A172 (cell line): ENCODE results near the gene SLCO2A1. TPM values are rescaled to one million over a fixed set of nuclear protein-coding genes. Genes with fewer than 3 reads are reported as not detected.

Source experiments
- DNase-seq: peaks from one replicate; pipeline ENCODE4 v3.0.0-alpha.2; 2015; ENCODE audit warnings: low spot score
- total RNA-seq: library from RNA; depleted of rRNA; stranded (reverse); fragments of >200 nt; shearing (Covaris generic); gene quantifications from 2 replicates; pipeline ENCODE4 v1.2.3, GENCODE V29; 2014

SLCO2A1 gene
- total RNA-seq, 1 experiment from 2014 or later = not detected

DNA sequence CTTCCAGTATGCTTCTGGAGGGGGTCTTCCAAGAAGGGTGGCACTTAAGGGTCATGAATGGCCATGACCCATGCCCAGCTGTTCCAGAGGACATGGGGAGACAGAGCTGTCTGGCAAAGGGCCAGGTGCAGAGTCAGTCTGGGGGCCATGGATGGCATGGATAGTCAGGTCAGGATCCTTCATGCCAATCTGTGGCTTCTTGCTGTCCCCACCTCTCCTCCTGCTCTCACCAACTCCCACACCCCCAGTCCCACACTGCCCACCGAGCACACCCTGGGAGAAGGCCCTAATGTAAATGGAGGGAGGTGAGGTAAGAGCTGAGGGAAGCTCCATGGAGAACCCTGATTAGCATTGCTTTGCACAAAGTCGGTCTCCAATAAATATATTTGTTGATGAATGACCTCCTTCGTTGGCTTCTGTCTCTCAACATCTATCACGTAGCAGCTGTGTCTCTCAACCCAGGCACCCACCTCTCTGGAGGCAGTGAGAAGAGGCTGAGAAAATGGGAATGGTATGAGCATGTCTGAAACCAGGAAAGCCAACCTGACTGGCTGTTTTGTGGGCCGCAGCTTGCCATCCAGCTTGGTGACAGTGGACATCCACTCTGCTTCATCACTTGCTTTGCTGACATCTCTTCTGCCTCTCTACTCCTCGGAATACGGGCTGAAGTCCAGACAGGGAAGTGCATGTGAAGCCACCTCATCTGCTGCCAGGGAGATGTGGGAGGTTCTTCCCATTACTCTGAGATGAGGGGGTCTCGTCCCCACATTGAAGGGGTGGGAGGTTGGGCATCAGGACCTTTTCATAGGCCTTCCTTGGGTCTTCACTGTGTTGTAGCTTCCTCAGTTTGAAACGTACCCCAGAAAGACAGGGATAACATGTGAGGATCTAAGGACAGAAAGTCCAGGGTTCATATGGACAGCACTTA, 96.4 kb downstream of the SLCO2A1 start:
- no peak for DNase-seq

DNA sequence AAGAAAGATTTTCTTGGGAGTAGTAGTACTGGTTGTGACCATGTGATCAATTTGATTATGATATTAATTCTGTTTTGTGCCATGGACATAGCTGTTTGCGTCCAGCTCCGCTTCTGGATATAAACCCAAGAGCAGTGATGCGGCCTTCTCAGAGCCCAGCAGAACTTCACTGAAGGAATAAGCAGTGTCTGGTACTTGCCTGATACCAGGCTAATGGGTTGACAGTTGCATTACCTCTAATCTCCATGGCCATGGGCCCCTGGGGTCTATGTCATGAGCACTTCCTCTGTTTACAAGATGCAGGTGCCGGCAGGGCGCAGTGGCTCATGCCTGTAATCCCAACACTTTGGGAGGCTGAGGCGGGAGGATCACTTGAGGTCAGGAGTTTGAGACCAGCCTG, 97.7 kb downstream of the SLCO2A1 start:
- DNase-seq = no peak

DNA sequence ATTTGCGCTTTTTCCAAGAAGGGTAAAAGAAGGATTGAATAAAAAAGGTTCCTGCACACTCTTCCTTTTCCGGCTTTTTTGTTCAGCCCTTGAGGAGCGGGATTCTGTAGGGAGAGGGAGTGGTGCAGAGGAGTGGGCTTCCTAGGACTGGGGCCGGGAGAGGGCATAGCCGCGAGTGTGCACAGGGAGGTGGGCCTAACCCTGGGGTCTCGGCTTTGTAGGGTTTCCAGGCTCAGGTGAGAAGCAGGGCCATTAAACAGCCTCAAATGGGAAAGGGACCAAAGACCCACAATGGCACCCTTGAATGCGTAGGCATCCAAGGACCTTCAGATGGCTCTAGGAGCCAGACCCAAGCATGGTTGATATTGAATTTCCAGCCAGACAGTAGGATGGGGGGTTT, 98.6 kb downstream of the SLCO2A1 start:
- no peak for DNase-seq

DNA sequence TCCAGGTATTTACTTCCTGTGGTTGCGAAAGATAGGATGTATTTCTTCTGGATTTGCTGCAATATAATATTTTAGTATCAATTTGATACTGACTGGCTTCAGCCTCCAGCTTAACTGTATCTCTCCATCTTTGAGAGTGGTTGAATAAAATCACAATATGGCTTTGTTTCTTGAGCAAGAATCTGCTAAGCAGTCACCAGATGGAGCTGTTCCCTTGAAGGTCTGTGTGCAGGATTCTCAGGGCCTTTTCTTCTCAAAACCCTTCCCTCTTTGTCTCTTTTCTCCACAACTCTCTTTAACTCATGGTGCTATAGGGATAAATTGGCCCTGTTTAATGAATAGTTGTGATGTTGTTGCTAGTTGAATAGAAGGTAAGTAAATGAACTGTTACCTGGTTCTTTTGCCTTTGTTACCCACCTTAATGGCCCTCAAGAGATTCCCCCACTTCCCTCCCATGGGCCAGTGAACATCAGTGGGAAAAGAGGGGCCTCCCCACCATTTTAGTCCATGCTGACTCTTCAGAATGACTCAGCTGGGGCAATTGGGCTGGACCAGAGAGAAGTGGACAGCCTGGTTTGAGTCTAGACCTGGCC, 99.3 kb downstream of the SLCO2A1 start:
- DNase-seq = peak; percentile 79

DNA sequence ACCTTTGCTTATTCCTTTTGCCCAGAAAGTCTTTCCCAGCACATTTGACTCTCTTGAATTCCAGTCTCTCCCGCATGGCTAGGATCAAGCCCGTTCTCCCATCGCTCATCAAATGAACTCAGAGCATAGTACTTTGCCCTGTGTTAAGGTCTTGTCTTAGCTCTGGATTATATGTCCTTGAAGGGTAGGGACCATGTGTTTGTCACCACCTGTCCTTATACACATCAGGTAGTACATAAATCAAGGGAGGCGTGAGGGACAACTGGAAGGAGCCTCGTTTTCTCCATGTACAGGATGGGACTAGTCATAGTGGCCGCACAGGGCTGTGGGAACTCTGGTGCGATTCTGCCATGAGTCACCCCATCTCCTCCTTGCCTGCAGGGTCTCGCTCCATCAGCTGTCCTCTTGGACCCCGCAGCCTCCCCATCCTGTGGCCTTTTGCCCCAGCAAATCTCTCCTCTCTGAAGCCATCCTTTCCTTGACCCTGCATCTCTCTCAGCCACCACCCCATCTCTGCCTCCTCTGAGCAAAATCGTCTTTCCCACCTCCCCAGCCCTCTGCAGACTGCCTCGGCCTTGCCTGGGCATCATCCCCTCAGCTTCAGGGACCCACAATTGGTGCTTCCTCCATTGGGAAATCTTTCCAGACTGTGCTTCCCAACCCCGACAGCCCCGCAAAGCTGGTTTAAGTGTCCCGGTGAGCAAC, 100.7 kb downstream of the SLCO2A1 start:
- peak; percentile 14 for DNase-seq

DNA sequence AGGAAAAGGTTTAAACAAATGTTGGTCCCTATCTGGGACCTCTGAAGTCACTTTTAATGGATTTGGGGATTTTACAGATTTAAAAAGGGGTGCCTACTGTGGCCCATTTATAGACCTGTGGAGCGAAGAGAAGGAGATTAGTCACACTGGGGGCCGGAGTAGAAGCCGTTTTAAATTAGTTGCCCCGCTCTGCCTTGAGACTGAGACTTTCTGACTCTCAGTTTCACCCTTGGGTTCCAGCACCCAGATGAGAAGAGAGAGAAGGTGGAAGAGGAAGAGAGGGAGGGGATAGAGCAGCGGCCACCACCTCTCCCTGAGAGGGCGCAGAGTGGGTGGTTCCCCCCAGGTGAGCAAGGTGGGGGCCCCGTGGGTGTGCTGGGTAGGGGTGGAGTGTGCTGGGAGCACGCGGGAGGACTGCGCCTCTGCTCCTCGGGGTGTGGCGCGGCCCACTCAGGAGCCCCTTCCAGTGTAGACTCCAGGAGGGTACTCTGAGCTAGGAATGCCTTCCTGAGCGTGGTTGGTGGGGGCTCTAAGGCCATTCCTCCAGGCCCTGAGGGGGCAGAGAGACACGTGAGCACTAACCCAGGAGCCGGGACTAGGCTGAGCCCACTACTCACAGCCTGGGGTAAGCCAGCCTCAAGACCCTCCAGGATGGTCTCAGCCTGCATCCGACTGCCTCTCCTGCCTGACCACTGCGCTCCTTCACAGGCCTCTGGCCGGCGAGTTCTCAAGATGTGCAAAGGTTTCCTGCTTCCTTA, 101.4 kb downstream of the SLCO2A1 start:
- no peak for DNase-seq

DNA sequence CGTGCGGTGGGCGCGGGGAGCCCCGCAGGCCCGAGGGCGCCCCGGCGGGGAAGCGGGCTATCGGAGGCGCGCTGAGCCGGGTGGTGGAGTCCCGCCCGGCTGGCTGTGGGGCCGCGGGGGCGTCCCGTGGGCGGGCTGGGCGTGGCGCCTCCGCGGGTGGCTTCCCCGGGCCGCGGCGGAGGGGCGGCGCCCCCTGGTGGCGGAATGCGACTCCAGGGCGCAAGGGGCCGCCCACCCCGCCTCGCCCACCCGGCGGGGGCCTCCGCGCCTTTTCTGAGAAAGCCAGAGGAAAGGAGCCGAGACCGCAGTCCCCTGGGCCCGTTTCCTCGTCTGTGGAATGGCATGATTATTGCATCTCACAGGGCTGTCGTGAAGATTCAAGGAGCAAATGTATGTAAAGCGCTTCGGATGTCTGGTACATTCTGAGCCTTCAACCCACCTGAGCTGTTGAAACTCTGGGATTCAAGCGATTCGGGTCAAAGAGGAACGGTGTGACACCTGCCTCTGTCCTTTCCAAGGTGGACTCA, 102.1 kb downstream of the SLCO2A1 start:
- no peak for DNase-seq

DNA sequence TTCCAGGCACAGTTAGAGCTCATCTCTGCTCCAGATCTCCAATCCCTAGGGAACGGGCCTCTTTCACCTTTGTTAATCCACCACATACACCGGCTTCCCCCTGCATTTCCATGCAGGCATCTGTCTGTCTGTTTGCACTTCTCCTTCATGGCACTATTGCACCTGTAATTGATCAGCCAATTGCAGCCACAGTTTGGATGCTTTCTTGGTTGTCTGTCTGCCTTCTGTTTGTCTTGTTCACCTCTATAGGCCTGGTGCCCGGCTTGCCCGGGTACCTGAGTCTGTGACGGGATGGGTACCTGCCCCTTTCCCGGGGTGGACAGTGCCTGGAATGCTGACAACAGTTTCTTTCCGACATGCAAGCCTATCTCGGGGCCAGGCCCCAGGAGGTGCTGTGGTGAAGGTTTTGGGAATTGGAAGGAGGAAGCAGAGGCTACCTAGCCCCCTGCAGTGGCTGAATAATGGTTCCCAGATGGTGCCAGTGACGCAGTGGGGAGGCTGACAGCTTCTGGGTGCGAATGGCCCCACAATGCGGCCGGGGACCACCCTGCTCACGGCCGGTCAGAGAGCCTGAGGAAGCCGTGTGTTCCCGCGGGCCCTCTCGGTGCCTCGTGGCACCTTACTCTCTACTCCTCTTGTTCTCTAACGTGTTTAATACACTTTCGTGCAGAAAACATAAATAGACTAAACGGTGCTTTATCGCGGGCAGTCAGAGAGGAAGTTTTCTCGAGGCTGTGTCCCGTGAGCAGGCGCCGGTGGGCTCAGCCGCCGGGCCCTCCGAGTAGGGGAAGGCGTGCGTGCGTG, 102.8 kb downstream of the SLCO2A1 start:
- no peak for DNase-seq

DNA sequence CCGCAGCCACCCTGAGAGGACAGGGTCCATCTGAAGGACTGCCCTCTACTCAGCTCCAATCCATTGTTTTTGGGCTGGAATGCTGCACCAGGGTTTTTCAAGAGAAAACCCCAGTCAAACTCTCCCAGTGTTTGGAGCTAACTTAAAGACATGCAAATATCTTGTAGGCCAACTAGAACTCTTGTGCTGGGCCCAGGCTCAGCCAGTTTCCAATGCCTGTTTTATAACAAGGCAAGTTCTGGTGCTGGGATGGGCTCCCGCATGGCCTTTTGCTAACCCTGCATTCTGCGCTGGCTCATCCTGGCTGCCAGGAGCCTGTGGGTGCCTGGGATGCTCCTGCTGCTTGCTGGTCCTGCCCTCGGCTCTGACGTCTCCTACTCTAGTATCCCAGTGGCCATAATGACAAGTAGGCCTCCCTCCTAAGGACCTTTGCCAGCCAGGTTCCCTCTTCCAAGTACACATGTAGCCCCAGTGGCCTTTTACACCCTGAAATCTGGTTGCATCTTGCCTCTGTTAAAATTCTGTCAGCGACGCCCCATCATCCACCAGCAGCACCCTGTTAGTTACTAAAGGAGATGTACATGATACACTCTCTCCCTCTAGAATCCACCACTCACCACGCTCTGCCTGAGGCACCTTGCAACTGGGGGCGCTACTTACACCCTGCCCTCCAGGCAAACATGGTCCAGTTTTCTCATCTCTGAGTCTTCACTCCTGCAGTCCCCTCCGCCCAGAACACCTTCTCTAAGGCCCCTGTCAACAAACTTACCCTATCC, 103.6 kb downstream of the SLCO2A1 start:
- no peak for DNase-seq

DNA sequence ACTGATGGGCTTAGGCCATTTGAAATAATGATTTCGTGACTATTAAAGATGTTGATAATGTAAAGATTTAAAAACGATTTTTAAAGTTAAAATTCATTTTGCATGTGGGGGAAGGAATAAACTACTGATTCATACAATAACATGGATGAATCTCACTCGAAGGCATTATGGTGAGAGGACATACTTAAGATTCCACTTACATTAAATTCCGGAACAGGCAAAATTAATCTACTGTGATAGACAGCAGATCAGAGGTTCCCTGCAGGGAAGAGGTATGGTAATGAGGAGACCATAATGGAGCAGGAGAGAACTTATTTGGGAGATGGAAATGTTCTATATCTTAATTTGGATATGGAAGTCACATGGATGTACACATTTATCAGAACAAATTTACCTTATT, 105.7 kb downstream of the SLCO2A1 start:
- DNase-seq = no peak

DNA sequence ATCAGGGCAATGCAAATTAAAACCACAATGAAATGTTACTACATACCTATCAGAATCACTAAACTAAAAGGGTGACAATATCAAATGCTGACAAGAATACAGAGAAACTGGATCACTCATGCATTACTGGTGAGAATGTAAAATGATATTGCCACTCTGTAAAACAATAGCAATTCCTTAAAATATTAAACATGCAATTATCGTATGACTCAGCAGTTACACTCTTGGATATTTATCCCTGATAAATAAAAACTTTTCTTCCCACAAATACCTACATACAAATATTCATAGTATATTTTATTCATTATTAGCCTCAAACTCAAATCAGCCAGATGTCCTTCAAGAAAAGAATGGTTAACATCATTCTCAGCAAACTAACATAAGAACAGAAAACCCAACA, 108.1 kb downstream of the SLCO2A1 start:
- DNase-seq = no peak

DNA sequence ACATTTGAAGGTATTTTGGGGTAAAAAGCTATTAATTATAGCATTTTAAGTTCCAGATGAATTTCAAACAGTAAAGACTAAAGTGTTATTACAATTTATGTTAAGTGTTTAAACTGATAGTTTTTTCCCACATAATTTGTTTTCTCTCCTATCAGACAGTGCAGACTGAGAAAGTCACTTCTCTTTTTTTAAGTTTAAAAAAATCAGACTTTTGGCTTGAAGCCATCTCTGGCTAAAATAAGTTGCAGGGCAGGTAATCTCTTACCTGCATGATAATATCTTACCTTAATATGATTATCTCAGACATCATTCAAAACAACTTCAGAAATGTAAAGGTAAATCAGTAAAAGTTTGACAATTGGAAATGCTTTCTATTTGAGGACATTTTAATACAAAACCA, 112.6 kb downstream of the SLCO2A1 start:
- no peak for DNase-seq

DNA sequence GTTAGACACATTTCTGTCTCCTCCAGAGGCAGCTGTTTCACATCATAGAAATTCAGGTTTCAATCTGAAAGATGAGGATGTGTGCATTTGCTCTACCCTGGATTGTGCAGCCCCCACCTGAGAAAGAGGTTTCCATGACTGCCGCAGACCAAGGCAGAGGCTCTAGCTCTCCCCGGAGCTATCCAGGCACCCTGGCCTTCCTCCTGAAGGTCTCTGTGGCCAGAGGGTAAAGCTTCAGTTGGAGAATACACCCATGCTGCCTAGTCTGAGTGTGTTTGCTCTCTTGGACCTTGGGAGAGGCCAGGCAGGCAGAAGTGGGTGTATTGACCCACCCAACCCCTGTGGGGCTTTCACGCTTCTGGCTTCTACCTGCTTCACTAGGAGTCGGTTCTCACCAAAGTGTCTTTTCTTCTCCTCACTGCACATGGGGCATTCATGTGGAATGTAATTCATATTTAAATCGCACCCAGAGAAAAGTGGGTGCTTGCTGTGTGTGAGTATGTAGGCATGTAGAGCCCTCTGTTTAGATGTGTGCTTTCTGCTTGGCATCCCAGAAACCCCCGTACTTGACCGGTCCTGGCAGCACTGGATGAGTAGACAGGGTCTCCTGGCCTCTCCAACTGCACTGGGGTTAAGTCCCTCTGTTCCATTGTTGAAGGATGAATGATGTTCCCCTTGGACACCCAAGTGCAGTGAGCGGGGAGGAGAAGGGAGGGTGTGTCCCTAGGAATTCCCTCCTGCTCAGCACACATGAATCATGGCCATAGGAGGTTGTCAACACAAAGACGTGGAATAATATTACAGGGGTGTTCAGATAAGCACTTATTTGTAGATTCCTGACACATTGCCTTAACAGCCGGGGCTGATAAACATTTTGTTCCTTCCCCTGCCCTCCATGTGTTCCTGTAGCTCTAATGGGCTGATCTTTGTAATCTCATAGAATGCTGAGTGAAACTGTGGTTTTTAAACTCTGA, 113.8 kb downstream of the SLCO2A1 start:
- peak; percentile 23 for DNase-seq

DNA sequence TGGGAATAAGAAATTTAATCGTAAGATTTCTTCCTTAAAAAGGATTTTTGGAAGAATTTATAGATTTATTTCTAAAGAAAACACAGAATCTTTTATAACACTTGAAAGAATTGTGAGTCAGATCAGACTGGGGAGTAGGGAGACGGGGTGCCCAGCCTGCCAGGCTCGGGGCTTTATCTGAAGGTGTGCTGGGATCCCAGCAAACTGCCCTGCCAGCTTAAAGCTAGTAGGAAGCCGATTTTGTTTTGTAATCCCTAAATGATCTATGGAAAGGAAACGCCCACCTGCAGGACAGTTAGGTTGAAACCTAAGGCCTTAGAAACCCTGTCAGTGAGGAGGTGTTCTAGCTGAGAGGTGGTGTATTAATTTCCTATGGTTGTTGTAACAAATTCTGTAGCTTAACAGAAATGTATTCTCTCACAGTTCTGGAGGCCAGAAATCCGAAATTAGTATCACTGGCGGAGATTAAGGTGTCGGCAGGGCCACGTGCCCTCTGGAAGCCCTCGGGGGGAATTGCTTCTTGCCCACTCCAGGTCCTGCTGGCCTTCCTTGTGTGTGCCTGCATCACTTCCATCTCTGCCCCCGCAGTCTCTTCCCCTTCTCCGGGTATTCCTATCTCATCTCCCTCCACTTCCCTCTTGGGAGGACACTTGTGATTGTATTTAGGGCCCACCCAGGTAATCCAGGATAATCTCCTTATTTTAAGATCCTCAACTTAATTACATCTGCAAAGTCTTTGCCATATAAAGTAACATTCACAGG, 114.7 kb downstream of the SLCO2A1 start:
- DNase-seq = no peak

DNA sequence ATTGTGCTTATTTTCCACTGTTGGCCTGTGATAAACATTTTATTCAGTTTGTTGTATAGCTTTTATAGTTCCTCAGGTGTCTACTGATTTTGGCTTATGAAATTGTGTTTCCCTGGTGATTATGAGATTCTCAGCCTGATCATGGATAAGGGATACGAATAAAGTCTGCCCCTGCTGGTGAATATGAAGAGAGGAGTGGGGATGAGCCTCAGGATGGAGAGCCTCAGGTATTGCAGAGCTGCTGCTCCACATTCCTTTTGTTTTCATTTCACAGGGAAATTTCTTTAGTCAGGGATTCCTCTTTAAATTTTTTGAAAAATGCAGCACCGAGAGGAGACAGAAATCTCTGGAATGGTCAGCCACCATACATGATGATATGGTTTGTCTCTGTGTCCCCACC, 119.3 kb downstream of the SLCO2A1 start:
- DNase-seq = no peak

DNA sequence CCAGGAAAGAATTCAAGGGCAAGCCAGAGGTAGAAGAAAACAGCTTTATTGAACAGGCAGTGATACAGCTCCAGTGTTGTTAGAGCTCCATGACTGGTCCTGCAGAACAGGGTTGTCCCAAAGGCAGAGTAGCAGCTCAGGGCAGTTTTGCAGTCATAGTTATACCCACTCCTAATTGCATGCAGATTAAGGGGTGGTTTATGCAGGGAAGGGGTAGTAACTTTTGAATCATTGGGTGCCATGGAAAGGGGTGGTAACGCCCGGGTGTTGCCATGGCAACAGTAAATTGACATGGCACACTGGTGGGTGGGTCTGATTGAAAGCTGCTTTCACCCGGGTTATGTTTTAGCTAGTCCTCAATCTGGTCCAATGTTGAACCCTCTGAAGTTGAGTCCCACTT, 124.3 kb downstream of the SLCO2A1 start:
- DNase-seq = no peak

DNA sequence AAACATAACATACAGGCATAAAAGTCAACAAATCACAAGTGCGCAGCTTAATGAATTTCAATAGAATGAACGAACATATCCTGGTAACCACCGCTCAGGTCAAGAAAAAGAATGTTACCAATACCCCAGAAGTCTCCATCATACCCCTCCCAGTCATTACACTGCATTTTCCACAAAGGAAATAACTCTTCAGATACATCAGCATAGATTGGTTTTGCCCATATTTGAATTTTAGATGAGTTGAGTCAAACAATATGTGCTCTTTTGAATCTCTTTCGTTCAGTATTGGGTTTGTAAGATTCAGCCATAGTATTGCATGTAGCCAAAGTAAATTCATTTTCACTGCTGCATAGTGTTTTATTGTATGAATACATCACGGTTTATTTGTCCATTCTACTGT, 127.9 kb downstream of the SLCO2A1 start:
- no peak for DNase-seq

DNA sequence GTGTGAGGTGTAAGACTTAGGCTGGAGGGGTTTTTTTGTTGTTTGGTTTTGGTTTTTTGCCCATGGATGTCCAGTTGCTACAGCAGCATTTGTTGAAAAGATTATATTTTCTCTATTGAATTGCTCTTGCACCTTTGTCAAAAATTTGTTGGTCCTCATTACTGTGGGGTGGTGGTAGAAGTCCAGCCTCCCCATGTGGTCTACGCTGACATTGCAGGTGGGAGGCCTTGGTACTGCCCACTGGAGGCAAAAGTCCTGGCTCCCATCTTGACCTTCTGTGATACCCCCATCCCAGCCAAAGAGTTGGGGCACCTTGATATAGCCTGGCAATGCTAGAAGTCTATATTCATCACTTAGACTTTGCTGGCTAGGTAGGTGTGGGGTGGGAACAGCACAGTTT, 128.6 kb downstream of the SLCO2A1 start:
- no peak for DNase-seq
